DND-41 (cell line): ENCODE results near the gene MGST2.

ENCODE experiments used
- ATAC-seq: fragments of 200-7000 bp; cut with Tn5 transposase; 3 replicates; pipeline ENCODE4 v1.9.1; 2021; ENCODE audit warnings: low read depth; ENCODE audit not compliant: insufficient read depth
- DNase-seq: peaks from one replicate; pipeline ENCODE4 v3.0.0-alpha.2; 2020
- H2AFZ ChIP-seq: 2 replicates; pipeline ENCODE4 v1.6.0; 2012; ENCODE audit warnings: low read depth, low read length
- H3K27ac ChIP-seq: 2 replicates; pipeline ENCODE4 v1.5.1; 2012; ENCODE audit warnings: low read length, inconsistent platforms
- H3K27me3 ChIP-seq: fragments of 200-600 bp; sonication (generic); 2 replicates; pipeline ENCODE4 v1.6.0; 2012; ENCODE audit warnings: low read length, mild to moderate bottlenecking, inconsistent platforms; ENCODE audit not compliant: insufficient read depth, poor library complexity
- H3K36me3 ChIP-seq: 2 replicates; pipeline ENCODE4 v1.5.1; 2012; ENCODE audit warnings: low read length, inconsistent platforms; ENCODE audit not compliant: insufficient read depth
- H3K4me1 ChIP-seq: 2 replicates; pipeline ENCODE4 v1.5.1; 2012; ENCODE audit warnings: mild to moderate bottlenecking, low read length; ENCODE audit not compliant: insufficient read depth
- H3K4me2 ChIP-seq: 2 replicates; pipeline ENCODE4 v1.6.0; 2012; ENCODE audit warnings: mild to moderate bottlenecking, moderate library complexity, low read length, inconsistent platforms; ENCODE audit not compliant: insufficient read depth
- H3K4me3 ChIP-seq, 2 experiments: fragments of 200-600 bp in 1 of 2; shearing (Covaris generic) in 1 of 2; 2 replicates each; pipeline ENCODE4 v1.5.1; 2012 to 2016; ENCODE audit warnings: inconsistent platforms in 2 of 2, low read length in 2 of 2, mild to moderate bottlenecking in 2 of 2, low read depth in 1 of 2, moderate library complexity in 1 of 2
- H3K79me2 ChIP-seq: 2 replicates; pipeline ENCODE4 v1.6.0; 2012; ENCODE audit warnings: low read length, inconsistent platforms; ENCODE audit not compliant: insufficient read depth
- H3K9ac ChIP-seq: 2 replicates; pipeline ENCODE4 v1.6.0; 2012; ENCODE audit warnings: low read depth, mild to moderate bottlenecking, inconsistent platforms, low read length, moderate library complexity
- H3K9me3 ChIP-seq: 2 replicates; pipeline ENCODE4 v1.5.1; 2012; ENCODE audit warnings: low read length, moderate library complexity, mild to moderate bottlenecking, inconsistent platforms; ENCODE audit not compliant: insufficient read depth, severe bottlenecking
- H4K20me1 ChIP-seq: 2 replicates; pipeline ENCODE4 v1.6.0; 2012; ENCODE audit warnings: low read length; ENCODE audit not compliant: insufficient read depth
- CTCF ChIP-seq: IDR thresholded peaks from 2 replicates; pipeline ENCODE4 v1.5.1; 2012; ENCODE audit warnings: borderline replicate concordance, low read length, moderate library complexity, mild to moderate bottlenecking; ENCODE audit not compliant: poor library complexity, severe bottlenecking; ENCODE audit errors: extremely low read depth
- EZH2 ChIP-seq: IDR thresholded peaks from 3 replicates; pipeline ENCODE4 v1.6.1; 2012; ENCODE audit warnings: borderline replicate concordance, low read depth, mild to moderate bottlenecking, moderate library complexity, low read length, inconsistent platforms; ENCODE audit not compliant: severe bottlenecking

Gene MGST2

GRCh38 chr4:139719381-139720101 lies 53.9 kb downstream of the MGST2 start:
- Histone ChIP-seq H3K4me3 (no peak overlapping the region), H4K20me1 (no peaks in the 10 kb centered on the region), H3K79me2 (no peaks in the 10 kb centered on the region), H3K36me3 (peaks cover 21% of the 10 kb centered on the region), H3K9ac (no peak overlapping the region), H3K27ac (no peak overlapping the region), H3K4me2 (no peak overlapping the region), H2AFZ (no peak overlapping the region), H3K27me3 (no peaks in the 10 kb centered on the region), H3K9me3 (no peaks in the 10 kb centered on the region), H3K4me1 (no peaks in the 10 kb centered on the region)
- ATAC-seq (no peak), DNase-seq (no peak)
- TF ChIP-seq EZH2, result no peak
- no peak for TF ChIP-seq CTCF

- TF ChIP-seq CTCF (no peak), EZH2 (no peak)
- ATAC-seq (no peak), DNase-seq (no peak)
- no peaks in the 10 kb centered on the region for H4K20me1 ChIP-seq
- H3K27ac ChIP-seq, result no peak overlapping the region
- no peak overlapping the region for H3K4me3 ChIP-seq
- H3K27me3 ChIP-seq, result no peaks in the 10 kb centered on the region
- no peaks in the 10 kb centered on the region for H3K4me1 ChIP-seq
- H2AFZ ChIP-seq, result no peak overlapping the region
- no peaks in the 10 kb centered on the region for H3K79me2 ChIP-seq
- H3K4me2 ChIP-seq, result no peak overlapping the region
- H3K36me3 ChIP-seq, result peaks cover 25% of the 10 kb centered on the region
- H3K9ac ChIP-seq, result no peak overlapping the region
- H3K9me3 ChIP-seq, result no peaks in the 10 kb centered on the region
Observed at GRCh38 chr4:139720806-139721205, 55.2 kb downstream of the MGST2 start.

- peaks cover 27% of the 10 kb centered on the region for H3K36me3 ChIP-seq
- H3K9me3 ChIP-seq, result no peaks in the 10 kb centered on the region
- H2AFZ ChIP-seq, result no peak overlapping the region
- ATAC-seq (no peak), DNase-seq (no peak)
- TF ChIP-seq CTCF, result no peak
- TF ChIP-seq EZH2, result no peak
- no peaks in the 10 kb centered on the region for H3K79me2 ChIP-seq
- H4K20me1 ChIP-seq, result no peaks in the 10 kb centered on the region
- no peak overlapping the region for H3K4me2 ChIP-seq
- H3K27ac ChIP-seq, result no peak overlapping the region
- H3K9ac ChIP-seq, result no peak overlapping the region
- no peak overlapping the region for H3K4me3 ChIP-seq
- no peaks in the 10 kb centered on the region for H3K27me3 ChIP-seq
- no peaks in the 10 kb centered on the region for H3K4me1 ChIP-seq
Observed at GRCh38 chr4:139721789-139722188, 56.2 kb downstream of the MGST2 start.
